Ishikawa (cell line): ENCODE measurements around the gene CD58.
A peak's percentile ranks its signal among the peaks of the same experiment; 100 is the strongest.

Source experiments
- CEBPB ChIP-seq: IDR thresholded peaks from 2 replicates; pipeline ENCODE4 v1.6.1; 2012
- CREB1 ChIP-seq: IDR thresholded peaks from 2 replicates; pipeline ENCODE4 v1.6.1; 2012; ENCODE audit warnings: low read depth
- EGR1 ChIP-seq: IDR thresholded peaks from 2 replicates; pipeline ENCODE4 v1.6.1; 2012
- EP300 ChIP-seq: IDR thresholded peaks from 2 replicates; pipeline ENCODE4 v1.6.1; 2012; ENCODE audit warnings: borderline replicate concordance
- FOXM1 ChIP-seq: IDR thresholded peaks from 2 replicates; pipeline ENCODE4 v1.6.1; 2012; ENCODE audit warnings: low read depth, borderline replicate concordance
- NFIC ChIP-seq: IDR thresholded peaks from 2 replicates; pipeline ENCODE4 v1.6.1; 2012
- RAD21 ChIP-seq: IDR thresholded peaks from 2 replicates; pipeline ENCODE4 v1.6.1; 2012; ENCODE audit warnings: low read depth
- REST ChIP-seq: IDR thresholded peaks from 2 replicates; pipeline ENCODE4 v1.6.1; 2012; ENCODE audit warnings: low read depth, mild to moderate bottlenecking
- TAF1 ChIP-seq: IDR thresholded peaks from 2 replicates; pipeline ENCODE4 v1.6.1; 2012; ENCODE audit warnings: low read depth, mild to moderate bottlenecking
- TCF12 ChIP-seq: IDR thresholded peaks from 2 replicates; pipeline ENCODE4 v1.6.1; 2012; ENCODE audit warnings: low read depth
- TEAD4 ChIP-seq: IDR thresholded peaks from 2 replicates; pipeline ENCODE4 v1.6.1; 2012
- USF1 ChIP-seq: IDR thresholded peaks from 2 replicates; pipeline ENCODE4 v1.6.1; 2012
- YY1 ChIP-seq: IDR thresholded peaks from 2 replicates; pipeline ENCODE4 v1.6.1; 2012; ENCODE audit warnings: low read depth
- ZBTB7A ChIP-seq: IDR thresholded peaks from 2 replicates; pipeline ENCODE4 v1.6.1; 2012; ENCODE audit warnings: low read depth
- TF ChIP-seq, protein P1 (sequence below): IDR thresholded peaks from 2 replicates; pipeline ENCODE4 v1.6.1; 2012

The CD58 gene

GRCh38 chr1:116491700-116492357 lies 79.0 kb downstream of the CD58 start:
- TF ChIP-seq CREB1 (no peak), TEAD4 (no peak), RAD21 (no peak), TCF12 (no peak), EP300 (no peak), CEBPB (no peak), FOXM1 (no peak), NFIC (no peak), USF1 (no peak), ZBTB7A (no peak), TAF1 (no peak)
- TF ChIP-seq, protein P1, sequence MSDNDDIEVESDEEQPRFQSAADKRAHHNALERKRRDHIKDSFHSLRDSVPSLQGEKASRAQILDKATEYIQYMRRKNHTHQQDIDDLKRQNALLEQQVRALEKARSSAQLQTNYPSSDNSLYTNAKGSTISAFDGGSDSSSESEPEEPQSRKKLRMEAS = no peak

DNA sequence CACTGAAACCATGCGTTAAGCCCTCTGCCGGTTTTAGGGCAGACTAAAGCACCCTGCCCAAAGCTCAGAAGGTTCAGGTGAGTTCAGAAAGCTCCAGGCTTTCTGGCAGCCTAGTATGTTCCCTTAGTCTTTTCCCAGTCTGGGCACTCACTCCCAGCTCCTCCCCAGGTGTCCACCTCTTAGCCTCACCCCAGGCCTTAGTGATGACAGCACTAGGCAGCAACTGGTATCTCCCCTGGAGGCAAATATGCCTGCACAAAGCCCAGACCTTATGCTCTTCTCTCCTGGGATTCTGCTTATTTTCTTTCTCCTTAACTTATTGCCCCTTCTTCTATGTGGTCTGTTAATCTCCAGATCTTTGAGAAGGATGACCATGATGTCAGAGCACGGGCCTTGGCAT lies 80.2 kb downstream of the CD58 start:
- TF ChIP-seq ZBTB7A (no peak), TCF12 (no peak), TAF1 (no peak), USF1 (no peak), EP300 (no peak), YY1 (no peak), CEBPB (no peak), EGR1 (no peak), NFIC (no peak), RAD21 (no peak), CREB1 (no peak), TEAD4 (no peak), REST (no peak), FOXM1 (no peak)
- TF ChIP-seq, protein P1 = no peak

GRCh38 chr1:116489231-116489697 lies 81.6 kb downstream of the CD58 start:
- TF ChIP-seq YY1 = no peak
- TF ChIP-seq USF1 = peak; percentile 64

- TF ChIP-seq NFIC = no peak
- TF ChIP-seq, protein P1 = no peak
- no peak for TF ChIP-seq ZBTB7A
- no peak for TF ChIP-seq REST
- no peak for TF ChIP-seq TAF1
- TF ChIP-seq YY1 = no peak
- TF ChIP-seq EGR1 = no peak
- no peak for TF ChIP-seq USF1
- no peak for TF ChIP-seq EP300
- no peak for TF ChIP-seq FOXM1
- no peak for TF ChIP-seq TCF12
- no peak for TF ChIP-seq CEBPB
- TF ChIP-seq TEAD4 = no peak
- TF ChIP-seq CREB1 = no peak
- no peak for TF ChIP-seq RAD21
Observed at GRCh38 chr1:116488071-116488470, 82.8 kb downstream of the CD58 start.

- TF ChIP-seq USF1 (no peak), TCF12 (no peak), EGR1 (no peak), CREB1 (no peak), FOXM1 (no peak), RAD21 (no peak), TEAD4 (no peak)
- TF ChIP-seq, protein P1 = no peak
Observed at GRCh38 chr1:116487583-116487982, 83.2 kb downstream of the CD58 start.
